ENCODE data around the gene UBAC2.

Gene UBAC2

DNA sequence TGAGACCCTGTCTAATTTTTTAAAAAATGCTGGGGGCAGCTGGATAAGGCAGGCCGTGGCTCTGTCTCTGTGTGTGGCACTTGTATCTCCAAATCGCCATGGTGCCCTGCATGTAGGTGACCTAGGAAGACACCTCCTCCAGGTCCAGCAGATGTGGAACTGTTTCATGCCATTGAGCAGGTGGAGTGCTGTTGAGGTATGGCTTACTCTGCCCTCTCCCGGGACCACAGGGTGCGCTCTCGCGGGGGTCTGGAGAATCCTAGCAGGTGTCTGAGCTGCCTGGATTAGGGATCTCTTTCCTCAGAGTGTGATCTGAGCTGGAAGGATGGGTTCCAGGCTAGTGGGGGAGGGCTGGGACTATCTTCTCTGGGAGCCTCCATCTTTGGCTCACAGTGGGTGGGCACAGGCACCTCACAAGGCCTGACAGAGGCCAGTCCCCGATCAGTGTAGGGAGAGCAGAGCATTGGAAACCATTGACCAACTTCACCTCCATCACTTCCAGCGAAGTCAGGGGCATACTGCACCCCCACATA is 233.0 kb downstream of the UBAC2 start:
- no peak for DNase-seq (ENCODE audit: low spot score)

- no peak for DNase-seq (ENCODE audit: low spot score)
Measured at GRCh38 chr13:99434258-99434788, 233.7 kb downstream of the UBAC2 start.

- DNase-seq (ENCODE audit: low spot score): no peak
Measured at GRCh38 chr13:99435116-99435515, 234.5 kb downstream of the UBAC2 start.

DNA sequence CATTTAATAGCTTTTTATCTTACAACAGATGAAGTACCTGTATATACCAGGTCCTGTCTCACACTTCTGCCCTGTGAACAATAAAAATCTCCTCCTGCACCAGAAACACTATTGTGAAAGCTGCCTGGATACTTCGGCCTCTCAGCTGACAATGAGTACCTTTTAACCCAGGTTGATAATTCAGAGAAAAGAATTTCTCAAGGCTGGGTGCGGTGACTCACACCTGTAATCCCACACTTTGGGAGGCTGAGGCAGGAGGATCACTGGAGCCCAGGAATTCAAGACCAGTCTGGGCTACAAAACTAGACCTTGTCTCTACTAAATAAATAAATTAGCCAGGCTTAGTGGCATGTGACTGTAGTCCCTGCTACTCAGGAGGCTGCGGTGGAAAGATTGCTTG is 235.3 kb downstream of the UBAC2 start:
- no peak for DNase-seq (ENCODE audit: low spot score)

Small RNA genes within 50 kb of the gene (small RNA-seq; reads per million reads assigned to genes)
- gene MIR623 (0 reads per million in 2 experiments), gene RN7SKP9 (0.03 to 6.2 reads per million in 2 experiments)
